Amniotic epithelial cell (primary cell): ENCODE measurements around the gene RSPH9.
"Not testable (repeated sequence)": the region's sequence is repeated elsewhere in the genome, so short reads cannot be mapped to it uniquely, and the experiment has no call there.

Experiments
- DNase-seq: peaks from one replicate; pipeline ENCODE4 v3.0.0-alpha.2; 2010; ENCODE audit warnings: low read depth

Gene RSPH9

DNA sequence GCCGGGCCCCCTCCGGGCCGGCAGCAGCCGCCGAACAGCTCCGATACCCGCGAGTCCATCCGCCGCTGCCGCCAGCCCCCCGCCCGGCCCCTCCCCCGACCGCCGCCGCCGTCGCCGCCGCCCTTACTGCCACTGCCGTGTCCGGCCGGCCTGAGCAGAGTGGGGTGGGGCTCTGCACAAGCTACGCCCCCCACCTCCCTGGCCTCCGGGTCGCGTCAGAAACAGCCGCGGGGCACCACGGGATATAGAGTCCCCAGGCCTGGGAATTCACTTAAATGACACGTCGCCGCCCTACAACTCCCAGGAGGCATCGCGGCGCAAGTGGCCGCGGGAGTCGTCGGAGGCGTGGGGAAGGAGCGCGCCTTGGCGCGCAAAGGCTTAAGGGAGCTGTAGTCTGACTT is 15.7 kb upstream of the RSPH9 start, which contains the start of gene GTPBP2:
Gene GTPBP2, minus strand, starts transcription at position 161 of the 401 bp plus-strand sequence. Its CDS starts 102 bp downstream, at position 59.
- DNase-seq, result peak; percentile 99

DNA sequence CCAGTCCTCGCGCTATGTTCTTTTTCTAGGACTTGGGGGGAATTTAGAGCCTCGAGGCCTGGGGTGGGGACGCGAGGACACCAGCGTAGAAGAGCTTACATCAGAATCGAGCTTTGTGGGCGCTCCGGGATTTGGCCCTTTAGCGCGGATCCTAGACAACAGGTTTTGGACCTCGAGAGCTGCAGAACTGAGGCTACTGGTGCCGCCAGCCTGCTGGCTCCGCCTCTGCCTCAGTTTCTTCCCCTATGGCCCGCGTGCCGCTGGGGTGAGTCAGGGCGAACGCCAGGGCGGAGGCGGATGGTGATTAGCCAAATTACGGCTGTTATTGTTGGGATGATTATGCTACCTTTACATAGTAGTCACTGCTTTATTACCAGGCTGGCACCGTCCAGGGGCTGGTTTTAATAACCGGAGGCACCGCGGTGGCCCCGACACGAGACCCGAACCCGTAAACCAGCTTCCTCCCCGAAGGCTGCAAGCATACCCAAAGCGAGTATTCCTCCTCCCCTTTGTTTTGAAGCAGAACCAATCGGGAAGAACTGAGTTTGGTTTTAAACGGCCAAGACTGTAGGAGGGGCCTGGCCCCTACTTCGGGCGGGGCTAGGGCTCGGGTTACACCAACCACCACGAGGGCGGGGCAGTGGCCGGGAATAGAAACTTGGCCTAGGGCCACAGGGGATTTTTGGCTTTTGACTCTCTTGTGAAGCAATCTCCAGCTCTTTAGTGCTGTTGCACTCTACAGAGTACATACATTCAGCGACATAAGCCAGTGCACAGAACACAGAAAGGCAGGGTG is 15.1 kb upstream of the RSPH9 start:
- peak; percentile 98 for DNase-seq

DNA sequence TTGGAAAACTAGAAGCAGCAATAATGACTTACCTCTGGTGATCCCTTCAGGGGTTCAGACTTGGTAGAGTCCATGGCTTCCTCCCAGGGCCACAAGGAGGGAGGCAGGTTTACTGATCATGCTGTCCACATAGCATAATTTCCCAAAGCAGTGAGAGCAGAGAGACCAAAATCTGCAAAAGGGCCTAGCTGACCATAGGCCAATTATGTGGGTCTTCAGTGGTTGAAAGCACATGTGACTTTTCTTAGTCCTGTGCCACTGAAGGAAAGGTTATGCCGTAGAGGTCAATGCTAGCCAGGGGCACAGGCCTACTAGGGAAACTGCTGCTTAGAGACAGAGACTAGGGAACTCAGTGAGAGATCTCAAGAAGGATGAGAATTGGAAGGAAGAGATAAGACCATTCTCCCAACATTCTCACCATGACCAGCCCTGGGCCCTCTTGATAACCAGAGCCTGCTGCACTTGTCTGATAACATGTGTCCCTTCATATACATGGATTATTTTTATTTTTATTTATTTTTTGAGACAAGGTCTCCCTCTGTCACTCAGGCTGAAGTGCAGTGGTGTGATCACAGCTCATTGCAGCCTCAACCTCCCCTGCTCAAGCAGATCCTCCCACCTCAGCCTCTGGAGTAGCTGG is 13.7 kb upstream of the RSPH9 start:
- DNase-seq, result no peak

DNA sequence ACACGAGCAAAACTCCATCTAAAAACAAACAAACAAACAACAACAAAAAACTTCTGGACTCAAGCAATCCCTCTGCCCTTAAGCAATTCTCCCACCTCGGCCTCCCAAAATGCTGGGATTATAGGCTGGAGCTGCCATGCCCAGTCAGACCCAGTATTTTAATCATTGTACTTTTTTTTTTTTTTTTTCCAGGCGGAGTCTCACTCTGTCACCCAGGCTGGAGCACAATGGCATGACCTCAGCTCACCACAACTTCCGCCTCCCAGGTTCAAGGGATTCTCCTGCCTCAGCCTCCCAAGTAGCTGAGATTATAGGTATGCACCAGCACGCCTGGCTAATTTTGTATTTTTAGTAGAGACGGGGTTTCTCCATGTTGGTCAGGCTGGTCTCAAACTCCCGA is 11.8 kb upstream of the RSPH9 start:
- DNase-seq, result not testable (repeated sequence)

DNA sequence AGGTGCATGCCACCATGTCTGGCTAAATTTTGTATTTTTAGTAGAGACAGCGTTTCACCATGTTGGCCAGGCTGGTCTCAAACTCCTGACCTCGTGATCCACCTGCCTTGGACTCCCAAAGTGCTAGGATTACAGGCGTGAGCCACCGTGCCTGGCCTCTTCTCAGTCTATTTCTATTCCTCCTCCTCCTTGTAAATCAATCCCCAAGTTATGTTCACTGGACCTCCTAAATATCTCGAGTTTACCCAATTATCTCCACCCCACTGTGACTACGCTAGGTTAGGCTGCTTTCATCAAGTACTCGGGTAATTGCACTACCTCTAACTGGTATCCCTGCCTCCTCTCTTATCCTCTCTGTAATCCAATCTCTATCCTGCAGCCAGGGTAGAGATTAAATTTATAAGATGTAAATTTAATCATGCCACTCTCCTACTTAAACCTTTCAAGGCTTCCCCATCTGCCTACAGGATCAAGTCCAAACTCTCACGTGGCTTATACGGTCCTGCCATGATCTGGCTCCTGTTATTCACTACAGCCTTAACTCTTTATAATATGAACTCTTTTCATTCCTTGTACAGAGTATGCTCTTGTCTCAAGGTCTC is 10.0 kb upstream of the RSPH9 start:
- no peak for DNase-seq

DNA sequence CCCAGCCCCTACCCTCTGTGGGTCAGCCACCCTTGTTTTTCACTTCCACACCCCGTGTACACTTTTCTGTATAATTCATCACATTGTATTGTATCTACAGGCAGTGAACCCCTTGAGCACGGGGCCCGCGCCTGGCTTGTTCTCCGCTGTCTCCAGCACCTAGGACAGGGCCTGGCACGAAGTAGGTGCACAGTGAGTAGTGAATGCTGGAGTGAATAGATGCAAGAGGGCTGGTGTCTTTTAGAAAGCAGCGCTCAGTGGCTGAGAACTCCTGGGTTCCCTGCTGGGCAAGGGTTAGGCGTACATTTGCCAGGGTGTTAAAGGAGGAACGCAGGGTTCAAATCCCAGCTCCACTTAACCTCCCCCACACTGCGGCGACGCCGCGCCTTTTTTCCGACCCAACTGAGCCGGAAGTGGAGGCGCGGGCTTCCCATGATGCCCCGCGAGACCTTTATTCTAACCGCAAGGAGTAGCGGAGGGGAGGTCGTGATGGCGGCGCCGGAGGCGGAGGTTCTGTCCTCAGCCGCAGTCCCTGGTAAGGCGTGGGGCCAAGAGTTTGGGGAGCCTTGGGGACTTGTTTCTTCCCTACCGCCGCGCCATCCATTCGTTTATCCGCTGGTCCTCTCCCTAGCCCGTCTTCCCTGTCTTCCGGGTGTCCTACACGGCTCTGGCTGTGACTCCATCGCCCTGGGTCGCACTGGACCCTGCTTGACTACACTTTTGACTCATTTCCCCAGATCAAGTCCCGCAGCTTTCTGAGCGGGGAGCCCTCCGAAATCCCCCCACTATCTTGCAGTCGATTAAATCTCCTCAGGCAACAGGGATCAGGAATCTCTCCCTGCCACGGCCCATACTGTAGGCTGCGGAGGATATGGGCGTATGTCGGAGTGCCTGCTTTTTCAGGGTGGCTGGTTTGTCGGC is 9.2 kb upstream of the RSPH9 start, which contains the start of gene MAD2L1BP:
Gene MAD2L1BP, plus strand, starts transcription at position 454 of the 921 bp plus-strand sequence. Its CDS starts 36 bp downstream, at position 490.
- DNase-seq, result peak; percentile 65

DNA sequence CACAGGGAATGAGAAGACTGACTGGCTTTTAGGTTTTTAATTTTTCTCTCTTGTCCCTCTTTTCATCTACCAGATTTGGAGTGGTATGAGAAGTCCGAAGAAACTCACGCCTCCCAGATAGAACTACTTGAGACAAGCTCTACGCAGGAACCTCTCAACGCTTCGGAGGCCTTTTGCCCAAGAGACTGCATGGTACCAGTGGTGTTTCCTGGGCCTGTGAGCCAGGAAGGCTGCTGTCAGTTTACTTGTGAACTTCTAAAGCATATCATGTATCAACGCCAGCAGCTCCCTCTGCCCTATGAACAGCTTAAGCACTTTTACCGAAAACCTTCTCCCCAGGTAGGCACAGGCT is 8.6 kb upstream of the RSPH9 start:
- no peak for DNase-seq

DNA sequence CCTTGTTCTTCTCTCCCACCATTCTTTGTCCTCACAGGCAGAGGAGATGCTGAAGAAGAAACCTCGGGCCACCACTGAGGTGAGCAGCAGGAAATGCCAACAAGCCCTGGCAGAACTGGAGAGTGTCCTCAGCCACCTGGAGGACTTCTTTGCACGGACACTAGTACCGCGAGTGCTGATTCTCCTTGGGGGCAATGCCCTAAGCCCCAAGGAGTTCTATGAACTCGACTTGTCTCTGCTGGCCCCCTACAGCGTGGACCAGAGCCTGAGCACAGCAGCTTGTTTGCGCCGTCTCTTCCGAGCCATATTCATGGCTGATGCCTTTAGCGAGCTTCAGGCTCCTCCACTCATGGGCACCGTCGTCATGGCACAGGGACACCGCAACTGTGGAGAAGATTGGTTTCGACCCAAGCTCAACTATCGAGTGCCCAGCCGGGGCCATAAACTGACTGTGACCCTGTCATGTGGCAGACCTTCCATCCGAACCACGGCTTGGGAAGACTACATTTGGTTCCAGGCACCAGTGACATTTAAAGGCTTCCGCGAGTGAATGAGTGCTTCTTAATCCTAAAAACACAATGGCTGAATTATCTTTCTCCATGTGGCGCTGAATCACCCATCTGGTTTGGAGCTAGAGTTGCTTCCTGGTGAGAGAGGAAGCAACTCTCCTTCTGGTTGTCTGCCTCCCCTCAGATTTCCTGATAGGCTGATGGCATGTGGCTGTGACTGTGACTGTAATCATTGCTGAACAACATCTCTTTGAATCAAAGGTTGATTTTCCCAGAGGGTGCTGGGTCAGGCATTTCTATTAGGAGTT is 4.6 kb upstream of the RSPH9 start:
- DNase-seq, result no peak

DNA sequence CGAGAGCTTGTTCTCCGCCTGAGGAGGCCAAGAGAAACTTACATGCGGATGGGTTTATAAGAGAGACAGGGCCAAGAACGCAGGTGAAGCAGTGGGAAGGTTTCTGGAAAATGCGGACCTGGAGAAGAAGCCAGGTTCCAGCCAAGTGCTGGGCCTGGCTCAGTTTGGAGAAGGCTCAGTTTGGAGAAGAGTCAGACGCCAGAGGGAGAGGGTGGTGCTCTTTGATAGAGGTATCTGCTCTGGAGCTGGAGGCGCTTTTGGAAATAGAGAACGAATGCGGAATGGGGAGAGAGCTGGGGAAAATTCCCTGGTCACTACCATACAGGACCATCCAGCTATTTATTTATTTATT is 753 bp downstream of the RSPH9 start:
- no peak for DNase-seq

DNA sequence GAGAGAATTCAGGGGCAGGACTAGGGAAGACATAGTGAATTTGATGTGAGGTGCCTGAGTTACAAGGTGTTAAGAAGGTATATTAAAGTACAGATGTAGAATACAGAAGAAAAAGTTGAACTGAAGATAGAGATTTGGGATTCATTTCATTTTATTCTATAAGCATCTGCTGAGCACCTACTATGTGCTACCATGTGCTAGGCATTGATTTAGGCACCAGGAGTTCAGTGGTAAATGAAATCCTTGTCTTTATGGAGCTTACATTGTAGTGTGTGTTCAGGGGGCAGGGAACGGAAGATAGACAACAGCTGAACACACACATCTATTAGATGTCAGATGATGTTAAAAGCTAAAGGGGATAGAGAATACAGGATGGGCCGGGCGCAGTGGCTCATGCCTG is 2.8 kb downstream of the RSPH9 start:
- no peak for DNase-seq

DNA sequence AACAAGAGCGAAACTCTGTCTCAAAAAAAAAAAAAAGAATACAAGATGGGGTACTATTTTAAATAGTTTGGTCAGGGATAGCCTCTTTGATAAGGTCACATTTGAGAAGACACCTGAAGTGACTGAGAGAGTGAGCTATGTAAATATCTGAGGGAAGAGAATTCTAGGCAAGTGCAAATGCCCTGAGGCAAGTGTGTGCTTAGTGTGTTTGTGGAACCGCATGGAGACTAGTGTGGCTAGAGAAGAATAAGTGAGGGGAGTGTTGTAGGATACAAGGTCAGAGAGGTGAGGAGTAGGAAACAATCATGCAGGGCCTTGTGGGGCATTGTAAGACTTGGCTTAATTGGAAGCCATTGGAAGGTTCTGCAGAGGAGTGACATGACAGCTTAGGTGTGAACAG is 3.4 kb downstream of the RSPH9 start:
- DNase-seq, result no peak

DNA sequence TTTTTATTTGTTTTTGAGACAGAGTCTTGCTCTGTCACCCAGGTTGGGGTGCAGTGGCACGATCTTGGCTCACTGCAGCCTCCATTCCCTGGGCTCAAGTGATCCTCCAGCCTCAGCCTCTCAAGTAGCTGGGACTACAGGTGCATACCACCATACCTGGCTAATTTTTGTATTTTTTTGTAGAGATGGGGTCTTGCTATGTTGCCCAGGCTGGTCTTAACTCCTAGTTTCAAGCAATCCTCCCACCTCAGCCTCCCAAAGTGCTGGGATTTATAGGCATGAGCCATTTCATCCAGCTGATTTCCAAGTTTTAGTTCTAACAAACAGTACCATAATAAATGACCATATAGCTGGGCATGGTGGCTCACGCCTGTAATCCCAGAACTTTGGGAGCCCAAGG is 8.0 kb downstream of the RSPH9 start:
- DNase-seq, result not testable (repeated sequence)

DNA sequence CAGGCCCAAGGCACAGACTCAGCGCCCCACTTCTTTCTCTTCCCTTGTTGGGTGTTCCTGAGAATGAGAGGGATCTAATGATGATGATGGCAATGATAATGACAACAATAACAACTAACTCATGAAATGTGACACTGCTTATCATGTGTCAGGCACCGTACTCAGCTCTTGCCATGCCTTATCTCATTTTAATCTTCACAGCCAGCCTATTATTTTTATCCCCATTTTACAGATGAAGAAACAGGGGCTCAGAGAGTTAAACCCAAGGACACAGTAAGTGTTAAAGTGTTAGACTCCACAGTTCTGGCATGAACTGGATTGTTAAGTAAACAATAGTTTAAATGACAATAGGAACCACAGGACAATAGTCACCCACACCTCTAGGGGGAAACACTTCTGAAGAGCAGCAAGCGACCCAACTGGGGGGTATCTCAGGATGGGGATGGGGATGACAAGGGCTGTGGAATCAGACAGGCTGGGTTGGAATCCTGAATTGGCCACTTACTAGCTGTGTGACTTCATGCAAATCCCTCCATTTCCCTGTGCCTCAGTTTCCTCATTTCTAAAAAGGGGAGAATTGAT is 12.5 kb downstream of the RSPH9 start:
- DNase-seq, result no peak

DNA sequence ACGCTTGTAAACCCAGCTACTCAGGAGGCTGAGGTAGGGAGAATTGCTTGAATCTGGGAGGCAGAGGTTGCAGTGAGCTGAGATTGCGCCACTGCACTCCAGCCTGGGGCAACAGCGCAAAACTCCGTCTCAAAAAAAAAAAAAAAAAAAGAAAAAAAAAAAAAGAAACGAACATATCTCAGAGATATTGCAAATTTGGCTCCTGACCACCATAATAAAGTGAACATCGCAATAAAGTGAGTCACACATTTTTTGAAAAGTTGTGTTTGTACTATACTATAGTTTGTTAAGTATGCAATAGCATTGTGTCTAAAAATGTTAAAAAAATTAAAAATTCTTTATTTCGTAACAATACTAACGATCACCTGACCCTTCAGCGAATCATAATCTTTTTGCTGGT is 13.3 kb downstream of the RSPH9 start:
- DNase-seq, result no peak

DNA sequence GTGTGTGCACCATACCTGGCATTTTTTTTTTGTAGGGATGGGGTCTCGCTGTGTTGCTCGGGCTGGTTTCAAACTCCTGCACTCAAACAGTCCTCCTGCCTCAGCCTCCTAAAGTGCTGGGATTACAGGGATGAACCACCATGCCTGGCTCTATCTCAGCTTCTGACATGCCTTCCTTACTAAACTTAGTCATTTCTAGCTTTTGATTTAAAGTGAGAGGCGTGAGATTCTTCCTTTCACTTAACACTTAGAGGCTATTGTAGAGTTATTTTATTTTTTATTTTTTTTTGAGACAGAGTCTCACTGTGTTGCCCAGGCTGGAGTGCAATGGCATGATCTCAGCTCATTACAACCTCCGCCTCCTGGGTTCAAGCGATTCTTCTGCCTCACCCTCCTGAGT is 18.1 kb downstream of the RSPH9 start:
- not testable (repeated sequence) for DNase-seq

DNA sequence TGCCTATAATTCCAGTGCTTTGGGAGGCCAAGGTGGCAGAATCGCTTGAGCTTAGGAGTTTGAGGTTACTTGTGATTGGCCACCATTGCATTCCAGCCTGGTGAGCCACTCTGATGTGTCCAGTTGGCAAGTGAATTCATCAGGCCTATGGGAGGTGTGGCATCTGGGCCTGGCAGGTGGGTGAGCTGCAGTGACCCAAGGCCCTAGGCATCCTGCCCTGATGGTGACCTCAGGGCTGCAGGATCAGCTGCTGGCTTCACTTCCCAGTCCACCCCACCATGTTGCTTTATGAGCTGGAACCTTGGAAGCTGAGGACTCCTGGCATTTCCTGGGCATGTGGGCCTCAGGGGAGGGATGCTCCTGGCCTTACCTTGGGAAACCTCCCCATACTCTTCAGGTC is 20.5 kb downstream of the RSPH9 start:
- DNase-seq, result no peak

DNA sequence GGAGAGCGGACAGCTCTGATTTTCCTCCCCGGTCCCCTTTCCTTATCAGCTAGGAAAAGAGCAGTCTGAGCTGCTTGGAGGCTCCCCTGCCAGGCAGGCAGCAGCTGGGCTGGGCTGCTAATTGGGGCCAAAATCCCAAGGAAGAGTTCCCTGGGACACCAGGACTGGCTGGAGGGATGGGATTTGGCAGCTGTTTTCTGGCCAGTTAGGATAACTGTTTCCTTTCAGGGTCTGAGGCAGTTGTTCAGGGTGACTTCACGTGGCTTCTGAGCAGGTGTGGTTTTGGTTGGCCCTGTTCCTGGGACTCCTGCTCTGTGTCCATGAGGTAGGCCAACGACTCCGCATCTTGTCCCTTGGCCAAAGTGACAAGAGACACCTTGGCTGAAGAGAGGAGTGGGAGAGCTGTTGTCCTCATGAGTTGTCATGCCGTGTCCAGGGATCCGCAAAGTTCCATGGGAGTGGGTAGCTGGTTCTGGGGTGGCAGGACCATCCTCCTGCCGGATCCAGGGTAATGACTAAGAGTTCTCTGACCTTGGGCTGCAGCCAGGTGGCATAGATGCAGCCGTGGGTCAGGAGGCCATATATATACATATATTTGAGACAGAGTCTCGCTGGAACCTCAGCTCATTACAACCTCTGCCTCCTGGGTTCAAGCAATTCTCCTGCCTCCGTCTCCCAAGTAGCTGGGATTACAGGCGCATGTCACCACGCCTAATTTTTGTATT is 21.5 kb downstream of the RSPH9 start:
- DNase-seq, result no peak

DNA sequence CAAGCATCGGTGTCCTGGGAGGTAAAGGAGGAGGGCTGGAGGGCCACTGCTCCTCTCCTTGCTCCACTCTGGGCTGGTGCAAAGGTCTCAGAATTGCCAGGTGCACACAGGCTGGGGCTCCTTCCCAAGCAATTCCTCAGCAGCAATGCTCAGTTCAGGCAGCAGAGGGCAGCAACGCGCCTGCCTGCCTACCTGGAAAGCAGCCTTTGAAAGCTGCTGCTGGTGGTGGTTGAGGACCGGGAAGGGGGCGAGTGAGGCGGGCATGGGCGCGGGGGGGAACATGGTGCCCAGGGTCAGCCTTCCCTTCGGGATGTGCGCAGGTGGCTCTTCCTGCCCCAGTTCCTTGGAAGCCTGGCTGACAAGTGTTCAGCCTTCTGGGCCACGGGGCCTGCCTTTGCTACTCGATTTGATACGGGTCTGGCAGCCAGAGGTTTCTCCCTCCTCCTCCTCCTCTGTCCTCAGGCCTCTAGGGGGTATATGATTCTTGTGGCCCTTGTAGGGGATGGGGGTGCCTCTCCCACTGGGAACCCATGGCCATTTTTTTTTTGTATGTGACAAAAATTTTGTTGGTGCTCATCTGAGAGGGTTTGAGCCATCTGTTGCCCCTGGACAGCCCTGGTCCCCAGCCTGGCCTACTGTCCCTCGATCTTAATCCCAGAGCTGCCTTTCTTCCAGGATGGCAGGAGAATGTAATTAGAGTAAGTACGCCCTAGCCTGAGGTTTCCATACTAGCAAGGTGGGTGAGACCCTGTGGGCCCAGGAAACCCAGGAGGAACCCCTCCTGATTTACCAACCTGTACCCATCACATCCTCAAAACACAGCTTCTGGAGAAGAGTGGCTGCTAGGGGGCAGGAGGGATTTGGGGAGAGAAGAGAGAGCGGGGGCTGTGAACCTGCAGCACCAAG is 22.7 kb downstream of the RSPH9 start:
- peak; percentile 41 for DNase-seq
